ENCODE data around the gene STK25.
"Not testable (repeated sequence)": the region's sequence is repeated elsewhere in the genome, so short reads cannot be mapped to it uniquely, and the experiment has no call there.

Gene STK25

DNA sequence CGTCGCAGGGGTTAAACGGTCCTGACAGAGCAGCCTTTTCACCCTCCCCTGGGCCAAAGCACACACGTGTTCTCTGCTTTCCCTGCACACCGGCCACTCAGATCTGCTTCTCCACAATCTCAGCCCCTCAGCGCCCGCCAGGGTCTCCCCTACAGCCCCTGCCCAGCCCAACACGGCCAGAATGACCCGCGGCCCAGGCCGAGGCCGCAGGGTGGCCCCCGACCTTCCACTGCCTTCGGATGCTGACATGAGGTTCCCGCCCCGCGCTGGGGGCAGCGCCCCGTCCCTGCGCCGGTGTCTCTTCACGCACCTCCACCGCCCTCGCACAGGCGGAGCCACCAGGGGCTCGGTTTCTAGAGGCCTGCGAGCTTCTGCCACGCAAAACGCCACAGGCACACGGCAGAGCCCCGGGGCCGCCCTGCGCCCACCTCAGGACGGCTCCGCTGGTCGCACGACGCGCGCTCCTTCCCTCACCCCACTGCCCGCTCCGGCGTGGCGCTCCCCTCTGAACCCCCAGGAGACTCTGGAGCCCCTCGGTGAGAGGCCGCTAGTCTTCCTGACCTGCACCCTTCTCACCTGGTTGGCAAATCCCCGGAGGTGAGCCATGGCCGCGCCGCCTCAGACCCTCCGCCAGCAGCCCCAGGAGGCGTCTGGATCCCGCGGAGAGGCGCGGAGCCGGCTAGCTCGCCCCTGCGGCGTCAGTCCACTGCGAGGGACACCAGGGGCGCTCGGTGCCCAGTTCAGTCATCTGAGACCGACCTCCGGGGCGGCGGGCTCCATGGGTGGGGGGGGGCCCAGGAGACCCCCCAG lies 749 bp downstream of the STK25 start:
- DNase-seq = peak in 1 of 2 experiments; percentile 5

DNA sequence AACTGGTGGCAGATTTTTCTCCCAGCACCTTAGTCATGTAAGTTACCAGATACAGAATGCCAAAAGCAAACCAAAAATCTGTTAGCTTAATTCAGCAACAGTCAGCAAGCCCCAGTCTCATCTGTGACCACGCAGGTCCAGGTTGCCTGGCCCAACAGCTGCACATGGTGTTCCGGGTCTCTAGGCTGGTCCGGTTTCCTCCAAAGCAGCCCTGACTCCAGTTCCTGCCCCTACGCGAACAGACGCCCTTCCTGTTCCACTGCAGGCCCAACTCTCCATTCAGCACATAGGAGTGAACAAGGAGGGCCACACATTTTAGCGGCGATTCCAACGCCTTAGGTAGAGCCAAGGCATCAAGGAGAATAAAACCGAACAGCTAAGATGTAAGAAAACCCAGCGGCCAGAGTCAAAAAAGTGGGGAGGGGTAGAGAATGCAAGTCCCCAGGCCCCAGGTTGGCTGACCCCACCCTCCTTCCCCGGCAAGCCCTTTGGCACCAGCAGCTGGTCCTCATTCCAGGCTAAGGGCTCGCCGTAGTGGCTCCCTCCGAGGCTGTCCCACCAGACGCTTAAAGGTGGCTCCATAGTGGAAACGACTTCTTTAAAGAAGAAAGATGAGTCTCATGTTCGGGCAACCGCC lies 1.5 kb downstream of the STK25 start:
- no peak for DNase-seq

DNA sequence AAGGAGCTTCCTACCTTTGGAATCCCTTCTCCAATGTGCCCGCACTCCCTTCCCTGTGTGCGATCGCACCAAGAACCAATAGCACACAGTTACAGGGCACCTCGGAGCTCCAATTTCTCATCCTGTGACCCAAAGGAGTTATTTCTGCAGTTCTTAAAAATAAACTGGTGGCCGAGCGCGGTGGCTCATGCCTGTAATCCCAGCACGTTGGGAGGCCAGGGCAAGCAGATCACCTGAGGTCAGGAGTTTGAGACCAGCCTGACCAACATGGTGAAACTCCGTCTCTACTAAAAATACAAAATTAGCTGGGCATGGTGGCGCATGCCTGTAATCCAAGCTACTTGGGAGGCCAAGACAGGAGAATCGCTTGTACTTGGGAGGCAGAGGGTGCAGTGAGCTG lies 2.1 kb downstream of the STK25 start:
- DNase-seq = not testable (repeated sequence)

DNA sequence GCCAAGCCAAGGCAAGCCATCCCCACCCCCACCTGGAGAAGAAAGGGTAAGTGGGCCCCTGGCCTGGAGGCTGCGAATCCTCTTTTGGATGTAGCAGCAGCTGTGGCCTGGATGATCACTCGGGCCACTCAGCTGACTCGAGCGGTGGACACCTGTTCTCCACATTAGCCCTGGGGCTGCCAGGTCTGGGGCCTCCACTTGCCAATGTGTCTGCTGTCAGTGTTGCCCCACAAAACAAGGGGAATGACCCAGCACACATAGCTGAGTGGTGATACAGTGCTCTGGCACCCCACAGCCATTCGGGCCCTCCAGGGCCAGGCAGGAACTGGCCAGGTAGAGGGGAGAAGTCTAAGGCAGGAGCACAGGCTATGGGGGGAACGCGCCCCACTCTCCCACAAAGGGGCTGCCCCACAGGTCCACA lies 2.6 kb downstream of the STK25 start:
- no peak for DNase-seq

DNA sequence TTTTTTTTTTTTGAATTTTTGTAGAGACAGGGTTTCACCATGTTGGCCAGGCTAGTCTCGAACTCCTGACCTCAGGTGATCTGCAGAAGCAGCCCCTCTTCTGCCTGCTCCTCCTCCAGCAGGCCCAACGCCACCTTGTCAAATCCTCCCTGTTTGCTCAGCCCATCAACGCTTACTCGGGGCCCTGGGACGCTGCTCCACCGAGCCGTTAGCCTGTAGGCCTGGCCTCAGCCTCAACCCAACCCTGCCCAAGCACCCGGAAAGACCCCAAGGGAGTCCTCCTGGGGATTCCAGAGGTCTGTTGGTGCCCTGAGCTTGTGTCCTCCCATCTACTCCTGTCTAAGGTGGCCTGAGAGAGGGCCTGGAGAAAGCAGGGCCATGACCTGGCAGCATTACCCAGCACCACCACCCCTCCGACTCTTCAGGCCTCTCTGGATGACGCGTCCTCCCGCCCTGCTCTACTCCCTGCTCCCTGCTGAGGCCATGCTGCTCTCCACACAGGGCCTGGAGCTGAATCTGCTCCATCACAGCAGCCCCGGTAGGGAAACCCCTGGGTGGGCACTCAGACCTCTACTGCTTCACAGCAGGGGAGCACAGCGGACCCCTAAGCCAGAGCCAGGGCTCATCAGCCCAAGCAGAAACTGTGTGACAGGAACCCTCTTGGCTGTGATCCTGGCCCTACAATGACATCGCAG lies 3.2 kb downstream of the STK25 start:
- DNase-seq = no peak

DNA sequence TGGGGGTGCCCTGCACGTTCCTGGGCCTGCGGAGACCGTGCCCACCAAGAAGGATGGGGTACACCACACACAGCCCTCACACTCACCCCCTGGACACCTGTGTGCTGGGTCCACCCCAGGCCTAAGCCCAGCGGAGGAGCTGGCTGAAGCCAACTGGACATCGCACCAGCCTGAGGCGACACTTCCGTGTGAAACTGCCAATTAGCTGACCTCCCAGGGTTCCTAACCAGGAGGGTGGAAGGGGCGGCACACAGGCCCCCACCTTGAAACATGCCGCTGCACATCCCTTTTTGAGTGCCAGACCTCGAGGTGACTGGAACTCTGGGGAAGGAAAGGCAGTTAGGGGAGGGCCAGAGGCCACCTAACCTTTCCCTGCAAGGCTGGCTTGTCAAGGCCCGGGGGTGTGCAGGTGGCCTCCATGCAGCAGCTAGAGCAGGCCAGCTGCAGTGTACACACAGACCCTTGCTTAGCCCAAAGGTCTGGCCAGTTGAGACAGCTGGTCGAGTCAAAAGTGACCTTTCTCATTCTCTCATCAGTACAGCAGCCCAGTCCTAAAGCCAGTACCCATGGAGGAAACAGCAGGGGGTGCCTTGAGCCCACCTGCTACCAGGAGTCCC lies 4.5 kb downstream of the STK25 start:
- DNase-seq = no peak

DNA sequence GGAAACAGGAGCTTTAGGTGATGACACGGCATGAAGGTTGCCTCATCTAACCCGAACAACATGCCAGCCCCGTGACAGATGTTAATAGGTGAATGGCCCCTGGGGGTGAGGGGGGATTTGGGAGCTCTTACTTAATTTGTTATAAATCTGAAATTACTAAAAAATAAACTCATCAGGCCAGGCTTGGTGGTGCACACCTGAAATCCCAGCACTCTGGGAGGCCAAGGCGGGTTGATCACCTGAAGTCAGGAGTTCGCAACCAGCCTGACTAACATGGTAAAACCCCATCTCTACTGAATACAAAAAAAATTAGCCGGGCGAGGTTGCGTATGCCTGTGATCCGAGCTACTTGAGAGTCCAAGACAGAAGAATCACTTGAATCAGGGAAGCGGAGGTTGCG lies 6.1 kb downstream of the STK25 start:
- DNase-seq = no peak

DNA sequence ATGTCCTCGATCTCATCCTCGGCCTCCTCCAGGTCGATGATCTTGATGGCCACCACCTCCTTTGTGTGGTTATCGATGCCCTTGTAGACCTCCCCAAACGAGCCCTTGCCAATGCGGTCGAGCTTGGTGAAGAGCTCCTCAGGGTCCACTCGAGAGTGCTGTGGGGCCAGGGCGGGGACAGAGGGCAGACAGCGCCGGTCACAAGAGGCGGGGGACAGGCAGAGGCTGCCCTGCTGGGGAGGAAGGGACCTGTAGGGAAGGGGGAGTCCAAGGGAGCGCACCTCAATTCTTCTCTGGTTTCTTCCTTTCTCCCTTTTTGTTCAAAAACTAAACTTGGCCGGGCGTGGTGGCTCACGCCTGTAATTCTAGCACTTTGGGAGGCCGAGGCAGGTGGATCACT lies 6.8 kb downstream of the STK25 start:
- no peak for DNase-seq

DNA sequence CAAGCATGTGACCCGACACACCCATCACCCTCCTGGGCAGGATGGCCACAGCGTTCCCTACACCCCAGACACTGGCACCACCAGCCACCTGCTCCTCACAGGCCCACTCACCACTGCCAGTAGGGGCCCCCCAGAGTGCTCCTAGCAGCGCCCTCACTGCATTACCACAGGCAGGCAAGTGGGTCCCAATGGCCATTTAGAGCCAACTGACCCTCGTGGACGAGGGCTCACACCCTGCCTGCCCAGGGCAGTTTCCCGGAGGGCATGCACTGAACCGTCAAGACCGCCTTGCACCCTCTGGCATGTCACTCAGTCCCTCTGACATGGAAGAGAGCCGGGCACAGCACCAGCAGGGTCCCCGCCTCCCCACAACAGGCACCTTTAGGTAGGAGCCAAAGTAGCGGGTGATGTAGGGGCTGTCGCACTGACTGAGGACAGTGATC lies 7.3 kb downstream of the STK25 start:
- no peak for DNase-seq

DNA sequence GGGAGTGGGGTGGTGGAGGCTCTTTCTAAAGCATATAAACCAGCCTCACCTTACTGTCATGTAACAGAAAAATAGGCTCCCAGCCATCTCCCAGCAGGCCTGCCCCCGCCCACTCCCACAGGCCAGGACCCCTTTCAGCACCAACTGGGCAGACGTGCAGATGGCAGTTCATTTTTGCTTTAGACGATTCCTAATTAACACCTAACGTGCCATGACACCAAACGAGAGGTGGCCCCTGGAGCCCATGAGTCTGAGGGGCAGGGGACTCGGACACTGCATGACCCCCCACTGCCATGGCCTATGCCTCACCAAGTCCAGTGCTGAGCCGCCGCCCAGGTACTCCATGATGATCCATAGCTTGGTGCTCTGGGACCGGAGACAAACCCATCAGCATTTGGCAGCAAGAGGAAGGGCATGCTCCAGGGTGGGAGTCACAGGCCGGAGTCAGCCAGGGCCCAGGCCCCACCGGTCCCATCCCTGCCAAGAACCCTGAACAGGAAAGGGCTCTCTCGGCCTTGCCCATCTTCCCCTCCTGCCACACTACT lies 7.9 kb downstream of the STK25 start:
- DNase-seq = no peak

DNA sequence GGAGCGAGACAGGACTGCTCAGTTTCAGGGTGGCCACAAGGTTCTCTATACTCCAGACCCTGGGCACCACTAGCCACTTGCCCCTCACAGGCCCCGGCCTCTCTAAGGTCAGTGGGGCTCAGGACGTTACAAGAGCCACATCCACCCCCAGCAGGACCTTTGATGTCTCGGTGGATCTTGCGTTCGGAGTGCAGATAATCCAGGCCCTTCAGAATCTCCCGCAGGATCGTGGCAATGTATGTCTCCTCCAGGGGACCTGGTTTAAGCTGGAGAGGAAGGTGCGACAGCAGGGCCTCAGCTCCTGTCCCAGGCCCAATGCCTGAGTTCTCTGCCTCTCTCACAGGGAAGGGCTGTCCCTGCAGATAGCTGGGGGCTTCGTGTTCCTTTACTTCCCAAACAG lies 8.4 kb downstream of the STK25 start:
- DNase-seq = no peak

DNA sequence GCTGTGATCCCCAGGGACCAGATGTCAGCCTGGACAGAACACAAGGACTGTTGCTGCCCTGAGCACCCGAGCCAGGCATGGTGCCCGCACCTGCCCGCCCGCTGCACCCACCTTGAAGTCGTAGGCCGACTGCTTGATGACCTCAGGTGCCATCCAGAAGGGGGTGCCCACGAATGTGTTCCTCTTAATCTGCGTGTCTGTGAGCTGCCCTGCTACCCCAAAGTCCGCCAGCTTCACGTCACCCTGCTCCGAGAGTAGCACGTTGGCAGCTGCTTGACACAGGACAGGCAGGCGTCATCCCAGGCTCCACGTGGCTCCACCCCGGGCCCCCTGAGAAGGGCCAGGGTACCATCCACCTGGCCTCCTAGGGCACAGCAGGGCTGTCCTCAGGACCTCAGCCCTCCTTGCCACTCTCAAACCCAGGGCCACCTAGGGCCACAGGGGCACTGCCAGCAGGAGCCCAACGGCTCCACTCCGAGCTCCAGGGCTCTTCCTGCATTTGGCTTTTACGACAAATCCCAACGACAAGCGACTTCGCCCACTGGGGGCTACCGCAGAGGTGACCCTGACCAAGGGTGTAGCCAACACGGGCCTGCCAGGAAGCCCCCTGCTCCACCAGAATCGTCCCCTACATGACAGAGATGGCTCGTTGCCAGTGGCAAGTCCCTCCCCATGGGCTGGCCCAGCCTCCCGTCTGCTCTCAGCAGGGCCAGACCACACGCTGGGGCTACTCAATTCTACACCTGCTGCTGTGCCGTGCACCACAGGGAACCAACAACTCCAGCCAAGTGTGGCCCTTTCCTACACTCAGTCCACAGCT lies 9.0 kb downstream of the STK25 start:
- DNase-seq = no peak

DNA sequence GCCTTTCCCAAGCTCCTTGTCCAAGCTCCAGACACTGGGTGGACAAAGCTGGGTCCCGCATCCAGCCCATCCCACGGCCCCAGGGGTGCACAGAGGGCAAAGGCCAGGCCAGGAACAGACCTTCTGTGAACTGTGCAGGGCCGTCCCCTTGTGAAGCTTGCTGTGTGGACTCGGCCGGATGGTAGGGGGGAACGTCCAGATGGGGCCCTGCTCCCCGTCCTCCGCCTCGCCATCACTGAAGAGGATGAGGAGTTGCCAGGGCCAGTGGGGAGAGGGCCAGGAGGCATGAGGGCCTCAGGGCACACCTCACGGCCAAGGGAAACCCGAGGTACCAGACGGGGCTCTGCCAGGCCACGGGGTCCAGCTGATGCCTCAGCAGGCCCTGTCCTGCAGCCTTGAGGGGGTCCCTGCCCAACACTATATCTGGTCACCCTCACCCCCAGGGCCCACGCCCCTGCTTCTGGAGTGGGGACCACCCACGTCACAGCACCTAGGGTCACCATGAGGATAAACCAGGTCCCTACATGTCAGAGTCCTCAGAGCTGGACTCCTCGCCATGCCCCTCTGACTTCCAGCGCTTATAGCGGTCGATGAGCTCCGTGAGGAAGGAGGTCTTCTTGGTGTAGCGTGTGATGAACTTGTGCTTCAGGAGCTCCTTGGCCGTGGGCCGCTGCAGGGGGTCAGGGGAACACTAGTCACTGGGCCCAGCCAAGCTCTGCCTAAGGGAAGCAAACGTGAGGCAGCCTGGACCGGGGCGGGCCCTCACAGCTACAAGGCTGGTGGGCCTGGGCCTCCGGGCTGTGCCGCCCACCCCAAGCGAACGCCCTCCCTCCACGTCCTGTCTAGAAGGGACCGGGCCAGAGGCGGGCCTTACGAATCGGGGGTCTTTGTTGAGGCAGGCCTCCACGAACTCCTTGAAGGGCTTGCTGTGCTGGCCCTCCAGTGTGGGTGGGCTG lies 10.0 kb downstream of the STK25 start:
- DNase-seq = no peak

DNA sequence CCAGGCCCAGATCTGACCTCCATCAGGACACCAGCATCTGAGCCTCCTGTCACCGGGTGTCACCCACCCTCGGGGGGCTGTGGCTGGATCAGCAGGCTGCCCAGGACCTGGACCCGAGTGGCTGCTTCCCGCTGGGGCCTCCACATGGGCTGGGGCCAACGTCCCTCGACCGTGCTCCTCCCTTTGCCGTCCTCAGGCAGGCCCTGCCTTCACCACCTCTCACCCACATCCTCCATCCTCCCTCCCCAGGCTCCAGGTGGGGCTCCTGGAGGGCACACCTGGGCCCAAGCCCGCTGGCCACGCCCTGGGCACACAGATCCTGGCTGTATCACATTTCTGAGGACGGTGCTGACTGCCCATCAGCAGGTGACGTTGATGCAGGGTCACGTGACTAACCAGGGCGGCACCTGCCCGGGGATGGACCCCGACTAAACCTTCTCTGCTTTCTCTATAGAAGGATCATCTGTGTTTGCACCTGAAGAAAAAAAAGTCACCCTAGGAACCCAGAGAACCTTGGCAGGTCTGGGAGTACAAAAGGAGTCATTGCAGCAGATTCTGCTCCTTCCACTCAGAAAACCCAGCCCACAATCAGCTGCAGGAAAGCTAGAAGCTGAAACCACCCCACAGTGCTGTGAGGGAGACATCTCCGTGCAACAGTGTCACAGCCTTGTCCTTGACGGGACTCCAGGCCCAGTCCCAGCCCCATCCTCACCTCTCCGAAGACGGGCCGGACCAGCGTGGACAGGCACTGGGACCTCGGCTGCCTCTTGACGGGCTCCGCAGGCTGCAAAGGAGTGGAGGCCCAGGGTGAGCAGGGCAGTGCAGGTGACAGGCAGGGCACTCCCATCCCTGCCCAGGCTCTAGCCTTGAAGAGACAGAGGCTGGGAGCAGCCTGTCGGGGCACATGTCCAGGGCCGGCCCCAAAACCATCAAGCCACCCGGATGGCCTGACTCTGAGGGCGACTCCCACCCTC lies 11.2 kb downstream of the STK25 start:
- DNase-seq = no peak

DNA sequence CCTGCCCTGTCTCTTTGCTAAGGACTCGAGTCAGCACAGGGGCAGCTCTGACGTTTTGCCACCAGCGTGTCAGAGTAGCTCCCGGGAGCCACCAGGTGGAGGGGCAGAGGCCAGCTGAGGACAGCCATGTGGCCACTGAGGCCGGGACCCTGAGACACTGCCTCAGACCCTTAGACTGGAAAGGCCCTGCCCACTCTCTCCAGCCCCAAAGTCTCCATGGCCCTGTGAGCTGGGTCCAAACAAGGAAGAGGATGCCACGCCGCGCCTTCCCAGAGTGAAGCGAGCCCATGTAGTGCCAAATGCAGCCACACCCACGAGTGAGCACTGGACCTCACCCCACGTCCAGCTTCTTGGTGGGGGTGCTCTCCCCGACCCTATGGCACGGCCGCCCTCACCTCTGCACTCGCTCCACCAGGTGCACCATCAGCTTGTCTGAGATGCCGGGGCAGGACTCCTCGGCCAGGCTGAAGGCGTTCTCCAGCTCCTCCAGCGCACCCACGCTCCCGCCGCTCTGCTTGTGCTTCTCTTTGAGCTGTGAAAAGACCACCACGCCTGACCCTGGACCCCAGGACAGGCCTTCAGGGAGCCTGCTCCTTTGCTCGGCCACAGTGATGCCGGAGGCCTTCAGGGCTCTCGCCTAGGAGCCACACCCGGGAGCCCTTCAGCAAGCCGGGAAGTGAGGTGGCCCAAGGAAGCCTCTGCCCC lies 12.2 kb downstream of the STK25 start:
- no peak for DNase-seq

DNA sequence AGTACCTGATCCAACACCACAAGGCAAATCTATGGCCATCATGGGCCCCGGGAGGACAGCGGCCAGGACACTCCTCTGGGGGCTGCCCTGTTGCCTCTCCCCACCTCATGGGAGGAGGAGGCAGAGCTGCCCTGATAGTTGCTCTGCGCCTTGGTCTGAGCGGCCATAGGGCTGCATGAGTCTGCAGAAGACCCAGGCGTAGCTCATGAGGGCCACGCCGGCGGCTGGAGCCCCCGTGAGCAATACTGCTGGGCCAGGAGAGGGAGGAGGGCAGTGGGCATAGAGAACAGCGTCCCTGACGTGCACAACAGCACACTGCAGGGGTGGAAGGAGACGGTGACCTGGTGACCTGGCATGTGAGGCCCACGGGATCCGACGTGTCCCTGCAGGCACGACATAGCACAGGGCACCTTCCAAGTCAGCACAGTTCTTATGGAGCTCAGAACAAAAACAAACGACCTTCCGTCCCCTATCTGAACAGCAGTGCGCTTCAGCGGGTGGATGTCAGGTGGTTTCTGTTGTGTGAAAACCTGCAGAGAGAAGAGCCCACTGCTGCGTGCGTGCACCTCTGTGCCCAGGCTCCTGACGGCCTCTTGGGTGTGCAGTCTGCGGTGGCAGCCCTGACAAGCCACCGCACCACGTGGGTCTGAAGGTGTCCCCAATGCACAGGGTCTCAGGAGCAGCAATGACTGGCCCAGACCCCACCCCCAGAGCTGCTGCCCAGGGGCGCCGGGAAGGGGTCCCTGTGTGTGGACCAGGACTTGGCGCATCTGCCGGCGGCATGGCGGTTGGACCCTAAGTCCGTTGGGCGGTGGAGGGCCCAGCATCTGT lies 13.0 kb downstream of the STK25 start:
- DNase-seq = no peak

DNA sequence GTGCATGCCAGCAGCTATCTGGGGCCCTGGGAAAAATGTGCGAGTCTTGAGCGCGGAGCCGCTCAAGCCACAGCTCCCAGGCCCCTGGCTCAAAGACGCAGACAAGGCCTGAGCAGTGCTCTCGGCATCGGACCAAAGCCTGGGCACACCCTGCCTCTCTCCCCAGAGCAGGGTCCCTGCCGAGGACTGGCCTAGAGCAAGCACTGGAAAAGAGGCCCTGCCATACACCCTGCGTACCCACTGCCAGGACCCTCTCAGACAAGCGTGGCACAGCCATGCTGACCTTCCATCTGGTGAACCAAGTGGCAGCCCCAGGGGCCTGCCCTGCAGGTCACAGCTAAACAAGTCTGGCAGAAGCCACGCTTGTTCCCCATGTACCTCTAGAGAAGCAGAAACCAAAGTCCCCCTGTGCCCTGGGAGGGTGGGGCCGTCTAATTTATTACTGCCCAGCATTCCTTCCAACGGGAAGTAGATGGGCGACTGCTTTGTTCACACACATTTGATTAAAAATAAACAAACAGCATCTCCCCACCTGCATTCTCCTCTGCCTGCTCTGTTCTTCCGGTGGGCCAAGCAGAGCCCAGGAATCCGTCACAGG lies 14.0 kb downstream of the STK25 start:
- no peak for DNase-seq

DNA sequence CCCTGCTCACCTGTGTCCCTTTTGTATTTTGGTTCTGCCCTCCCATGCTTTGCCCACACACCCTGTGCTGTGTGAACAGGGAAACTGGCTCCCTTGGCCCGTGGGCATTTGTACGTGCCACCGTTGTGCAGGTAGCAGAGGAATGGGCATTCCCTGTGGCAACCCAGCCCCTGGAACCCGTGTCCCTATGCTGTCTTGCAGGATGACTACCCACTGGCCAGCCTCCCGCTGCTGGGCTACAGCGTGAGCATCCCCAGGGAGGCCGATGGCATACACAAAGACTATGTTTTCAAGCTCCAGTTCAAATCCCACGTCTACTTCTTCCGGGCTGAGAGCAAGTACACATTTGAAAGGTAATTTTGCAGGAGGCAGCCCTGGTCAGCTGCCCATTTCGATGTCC lies 15.3 kb downstream of the STK25 start:
- no peak for DNase-seq

Data from AML-193 (cell line).